Measurements from ENCODE around the gene SOHLH1. TPM values are rescaled to one million over a fixed set of nuclear protein-coding genes. Genes with fewer than 3 reads are reported as not detected.
"Not testable (repeated sequence)": the region's sequence is repeated elsewhere in the genome, so short reads cannot be mapped to it uniquely, and the experiment has no call there.

SOHLH1 gene
- total and polyA plus RNA-seq, 7 donors, result not detected

DNA sequence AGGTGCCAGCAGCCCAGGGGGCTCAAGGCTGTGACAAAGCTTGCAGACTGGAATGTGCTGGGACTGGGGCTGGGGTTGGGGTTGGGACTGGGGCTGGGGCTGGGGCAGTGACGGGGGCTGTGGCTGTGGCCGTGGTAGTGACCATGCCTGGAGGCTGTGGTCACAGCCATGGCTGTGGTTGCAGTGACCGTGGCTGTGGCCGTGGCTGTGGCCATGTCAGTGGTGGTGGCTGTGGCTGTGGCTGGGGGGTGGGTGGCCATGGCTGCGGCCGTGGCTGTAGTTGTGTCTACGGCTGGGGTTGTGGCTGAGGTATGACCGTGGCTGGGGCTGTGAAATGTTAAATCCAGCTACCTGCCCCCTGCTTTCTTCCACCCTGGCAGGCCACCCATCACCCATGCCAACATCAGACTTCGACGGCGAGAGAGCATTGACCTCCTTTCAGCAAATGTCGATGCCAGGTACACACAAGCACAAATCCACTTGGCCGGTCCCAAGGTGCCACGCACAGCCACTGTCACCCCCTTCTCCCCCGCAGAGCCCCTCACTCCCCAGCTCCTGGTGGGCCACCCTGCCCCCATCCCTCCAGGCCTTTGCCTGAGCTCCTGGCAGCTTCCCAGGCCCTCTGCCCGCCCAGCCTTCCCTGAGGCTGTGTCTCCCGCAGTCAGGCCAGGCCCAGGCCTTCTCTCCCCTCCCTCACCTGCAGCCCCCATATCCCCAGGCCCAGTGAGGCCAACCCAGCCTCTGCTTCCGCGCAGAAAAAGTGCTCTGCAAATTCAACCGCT is 20.9 kb downstream of the SOHLH1 start:
- H3K4me3 ChIP-seq, result no peak overlapping the region
- TF ChIP-seq EP300 (IDR thresholded peaks at IDR 0.05), result no peak
- TF ChIP-seq POLR2AphosphoS5 (IDR thresholded peaks at IDR 0.05), result no peak
- intact Hi-C loops (cut with DNase I), result no loop called here
- H3K27ac ChIP-seq, result no peak overlapping the region
- H3K9me3 ChIP-seq, result no peaks in the 10 kb centered on the region
- DNase-seq, result no peak
- peaks cover 0 to 9% (median 0%) of the 10 kb centered on the region in 3 donors for H3K27me3 ChIP-seq
- no peaks in the 10 kb centered on the region for H3K36me3 ChIP-seq
- H3K4me1 ChIP-seq, result no peaks in the 10 kb centered on the region
- WGBS, 2 donors, result 89 to 91% methylated on average over 20 of the region's 20 CpGs

DNA sequence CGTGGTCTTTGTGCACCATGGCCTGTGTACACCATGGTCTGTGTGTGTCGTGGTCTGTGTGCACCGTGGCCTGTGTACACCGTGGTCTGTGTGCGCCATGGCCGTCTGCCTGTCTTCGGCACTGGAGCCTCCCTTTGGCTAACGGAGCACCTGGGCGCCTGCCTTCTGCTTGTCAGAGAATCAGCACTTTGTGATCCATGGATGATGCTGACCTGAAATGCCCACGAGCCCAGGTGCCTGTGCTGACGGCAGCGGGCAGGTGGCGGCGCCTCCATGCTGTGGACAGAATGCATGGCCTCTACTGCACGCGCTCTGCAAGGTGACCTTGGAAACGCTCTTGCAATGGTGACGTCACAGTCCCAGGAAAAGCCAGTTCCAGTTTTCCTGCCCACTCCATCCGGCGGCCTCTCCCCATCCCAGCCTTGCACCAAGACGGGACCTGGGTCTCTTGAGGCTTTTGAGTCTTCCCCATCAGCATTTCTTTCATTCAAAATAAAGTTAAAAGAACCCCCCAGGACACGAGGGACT is 21.6 kb downstream of the SOHLH1 start:
- no peak for TF ChIP-seq POLR2A (IDR thresholded peaks at IDR 0.05)
- TF ChIP-seq, protein P1, sequence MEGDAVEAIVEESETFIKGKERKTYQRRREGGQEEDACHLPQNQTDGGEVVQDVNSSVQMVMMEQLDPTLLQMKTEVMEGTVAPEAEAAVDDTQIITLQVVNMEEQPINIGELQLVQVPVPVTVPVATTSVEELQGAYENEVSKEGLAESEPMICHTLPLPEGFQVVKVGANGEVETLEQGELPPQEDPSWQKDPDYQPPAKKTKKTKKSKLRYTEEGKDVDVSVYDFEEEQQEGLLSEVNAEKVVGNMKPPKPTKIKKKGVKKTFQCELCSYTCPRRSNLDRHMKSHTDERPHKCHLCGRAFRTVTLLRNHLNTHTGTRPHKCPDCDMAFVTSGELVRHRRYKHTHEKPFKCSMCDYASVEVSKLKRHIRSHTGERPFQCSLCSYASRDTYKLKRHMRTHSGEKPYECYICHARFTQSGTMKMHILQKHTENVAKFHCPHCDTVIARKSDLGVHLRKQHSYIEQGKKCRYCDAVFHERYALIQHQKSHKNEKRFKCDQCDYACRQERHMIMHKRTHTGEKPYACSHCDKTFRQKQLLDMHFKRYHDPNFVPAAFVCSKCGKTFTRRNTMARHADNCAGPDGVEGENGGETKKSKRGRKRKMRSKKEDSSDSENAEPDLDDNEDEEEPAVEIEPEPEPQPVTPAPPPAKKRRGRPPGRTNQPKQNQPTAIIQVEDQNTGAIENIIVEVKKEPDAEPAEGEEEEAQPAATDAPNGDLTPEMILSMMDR (IDR thresholded peaks at IDR 0.05), result no peak
- TF ChIP-seq POLR2AphosphoS5 (IDR thresholded peaks at IDR 0.05), result no peak
- TF ChIP-seq EP300 (IDR thresholded peaks at IDR 0.05), result no peak
- no peak for DNase-seq
- 77 to 85% methylated on average over 22 of the region's 22 CpGs for WGBS, 2 donors

DNA sequence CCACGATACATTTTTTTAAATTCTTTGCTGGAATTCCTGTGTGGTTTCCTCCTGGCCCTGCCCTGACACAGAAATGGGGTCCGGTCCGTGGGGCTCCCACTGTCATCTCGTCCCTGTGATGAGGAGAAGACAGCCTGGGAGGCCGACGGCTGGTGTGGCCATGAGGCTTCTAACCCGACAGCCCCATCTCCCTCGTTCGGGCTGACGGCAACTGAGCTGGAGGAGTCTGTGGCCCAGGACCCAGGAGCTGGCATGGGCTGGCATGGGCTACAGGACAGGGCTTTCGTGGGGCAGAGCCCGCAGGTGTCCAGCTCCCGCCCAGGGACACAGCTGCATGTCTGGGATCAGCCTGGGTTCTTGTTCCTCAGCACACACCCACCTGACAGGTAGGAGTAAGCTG is 22.4 kb downstream of the SOHLH1 start:
- Histone ChIP-seq H3K27me3 (peaks cover 0 to 2% (median 0%) of the 10 kb centered on the region in 3 donors), H3K27ac (no peak overlapping the region), H3K9me3 (no peaks in the 10 kb centered on the region), H3K4me3 (no peak overlapping the region), H3K36me3 (no peaks in the 10 kb centered on the region), H3K4me1 (no peaks in the 10 kb centered on the region)
- 85 to 86% methylated on average over 13 of the region's 13 CpGs for WGBS, 2 donors
- intact Hi-C loops (cut with DNase I), result no loop called here
- TF ChIP-seq, protein P1 (IDR thresholded peaks at IDR 0.05), result no peak
- TF ChIP-seq EP300 (IDR thresholded peaks at IDR 0.05) (no peak), POLR2A (IDR thresholded peaks at IDR 0.05) (no peak), POLR2AphosphoS5 (IDR thresholded peaks at IDR 0.05) (no peak)
- no peak for DNase-seq

More for the DNA sequence above, 21.6 kb downstream of the SOHLH1 start:
- Histone ChIP-seq H3K9me3 (no peaks in the 10 kb centered on the region), H3K27ac (no peak overlapping the region), H3K36me3 (no peaks in the 10 kb centered on the region), H3K4me1 (no peaks in the 10 kb centered on the region), H3K27me3 (peaks cover 0 to 2% (median 0%) of the 10 kb centered on the region in 3 donors), H3K4me3 (no peak overlapping the region)
- intact Hi-C loops (cut with DNase I), result no loop called here

DNA sequence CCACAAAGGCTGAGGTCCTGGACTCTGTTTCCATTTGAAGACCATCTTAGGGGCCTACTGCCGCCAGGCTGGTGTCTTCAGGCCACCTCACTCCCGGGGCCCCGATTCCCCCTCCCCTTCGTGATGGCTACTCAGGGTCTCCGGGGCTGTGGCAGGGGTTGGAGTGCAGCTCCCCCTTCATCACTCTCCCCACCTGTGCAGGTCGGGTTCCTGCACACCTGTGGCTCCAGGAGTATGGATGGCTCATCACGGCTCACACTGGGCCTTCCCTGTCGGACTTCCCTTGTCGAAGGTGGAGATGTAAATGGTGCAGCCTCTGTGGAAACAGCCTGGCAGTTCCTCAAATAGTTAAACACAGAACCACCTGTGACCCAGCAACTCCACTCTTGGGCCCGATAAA is 24.3 kb downstream of the SOHLH1 start:
- intact Hi-C loops (cut with DNase I), result no loop called here
- Histone ChIP-seq H3K36me3 (no peaks in the 10 kb centered on the region), H3K4me3 (no peak overlapping the region), H3K4me1 (no peaks in the 10 kb centered on the region), H3K9me3 (no peaks in the 10 kb centered on the region), H3K27me3 (peaks cover 0 to 4% (median 0%) of the 10 kb centered on the region in 3 donors), H3K27ac (no peak overlapping the region)
- TF ChIP-seq POLR2A (IDR thresholded peaks at IDR 0.05) (no peak), EP300 (IDR thresholded peaks at IDR 0.05) (no peak), POLR2AphosphoS5 (IDR thresholded peaks at IDR 0.05) (no peak)
- TF ChIP-seq, protein P1 (IDR thresholded peaks at IDR 0.05), result no peak
- no peak for DNase-seq
- 72 to 74% methylated on average over 10 of the region's 10 CpGs for WGBS, 2 donors

DNA sequence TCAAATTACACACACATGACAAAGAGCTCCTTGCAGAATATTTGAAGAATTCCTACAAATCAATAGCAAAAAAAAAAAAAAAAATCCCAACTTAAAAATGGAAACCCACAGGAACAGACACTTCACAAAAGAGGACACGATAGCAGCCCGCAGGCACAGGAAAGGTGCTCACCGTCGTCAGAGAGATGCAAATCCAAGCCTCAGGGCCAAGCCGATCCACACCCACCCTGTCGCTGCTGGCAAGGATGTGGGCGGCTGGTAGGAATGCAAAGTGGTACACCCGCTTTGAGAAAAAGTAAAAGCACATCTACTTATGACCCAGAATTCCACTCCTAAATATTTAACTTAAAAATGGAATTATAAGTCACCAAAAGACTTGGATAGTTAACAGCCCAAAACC is 25.3 kb downstream of the SOHLH1 start:
- Histone ChIP-seq H3K27ac (no peak overlapping the region), H3K27me3 (peaks cover 0 to 12% (median 0%) of the 10 kb centered on the region in 3 donors), H3K4me3 (no peak overlapping the region), H3K4me1 (no peaks in the 10 kb centered on the region), H3K36me3 (no peaks in the 10 kb centered on the region), H3K9me3 (no peaks in the 10 kb centered on the region)
- intact Hi-C loops (cut with DNase I), result no loop called here
- 75 to 90% methylated on average over 8 of the region's 8 CpGs for WGBS, 2 donors
- DNase-seq, result no peak
- TF ChIP-seq POLR2AphosphoS5 (IDR thresholded peaks at IDR 0.05) (no peak), EP300 (IDR thresholded peaks at IDR 0.05) (no peak), POLR2A (IDR thresholded peaks at IDR 0.05) (no peak)
- TF ChIP-seq, protein P1 (IDR thresholded peaks at IDR 0.05), result no peak

DNA sequence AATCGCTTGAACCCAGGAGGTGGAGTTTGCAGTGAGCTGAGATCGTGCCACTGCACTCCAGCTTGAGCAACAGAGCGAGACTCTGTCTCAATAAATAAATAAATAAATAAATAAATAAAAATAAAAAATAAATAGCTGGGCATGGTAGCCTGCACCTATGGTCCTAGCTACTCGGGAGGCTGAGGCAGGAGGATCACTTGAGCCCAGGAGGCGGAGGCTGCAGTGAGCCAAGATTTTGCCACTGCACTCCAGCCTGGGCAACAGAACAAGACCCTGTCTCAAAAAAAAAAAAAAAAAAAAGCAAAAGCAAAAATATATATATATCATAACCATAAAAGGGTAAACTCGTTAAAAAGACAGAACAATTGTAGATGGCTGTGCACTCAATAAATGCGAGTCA is 26.5 kb downstream of the SOHLH1 start:
- intact Hi-C loops (cut with DNase I); H3K36me3 ChIP-seq; H3K4me3 ChIP-seq; H3K9me3 ChIP-seq; H3K4me1 ChIP-seq; DNase-seq; H3K27ac ChIP-seq: not testable (repeated sequence)
- 72 to 83% methylated on average over 7 of the region's 7 CpGs for WGBS, 2 donors
- H3K27me3 ChIP-seq, result peaks cover 0 to 12% (median 0%) of the 10 kb centered on the region in 3 donors

All from sigmoid colon (tissue), 7 donors.